GM12872 (cell line): Measurements from ENCODE around the gene NME9.

Source experiments
- CTCF ChIP-seq: IDR thresholded peaks from 3 replicates; pipeline ENCODE4 v1.5.1; 2011; ENCODE audit warnings: low read depth, mild to moderate bottlenecking, low read length, moderate library complexity; ENCODE audit not compliant: insufficient read depth

NME9 gene

GRCh38 chr3:138270245-138270644 lies 59.4 kb downstream of the NME9 start:
- TF ChIP-seq CTCF, result no peak

- no peak for TF ChIP-seq CTCF
Observed at GRCh38 chr3:138267083-138267482, 62.6 kb downstream of the NME9 start.

- no peak for TF ChIP-seq CTCF
Observed at GRCh38 chr3:138265745-138266144, 63.9 kb downstream of the NME9 start.

- no peak for TF ChIP-seq CTCF
Observed at GRCh38 chr3:138263104-138263503, 66.5 kb downstream of the NME9 start.

- no peak for TF ChIP-seq CTCF
Observed at GRCh38 chr3:138260611-138261010, 69.0 kb downstream of the NME9 start.

- no peak for TF ChIP-seq CTCF
Observed at GRCh38 chr3:138259126-138259525, 70.5 kb downstream of the NME9 start.

- TF ChIP-seq CTCF, result no peak
Observed at GRCh38 chr3:138257986-138258385, 71.7 kb downstream of the NME9 start.

GRCh38 chr3:138256022-138256421 lies 73.6 kb downstream of the NME9 start:
- no peak for TF ChIP-seq CTCF
